GM23338 (cell line): ENCODE data around the gene NFIA. TPM values are rescaled to one million over a fixed set of nuclear protein-coding genes. Genes with fewer than 3 reads are reported as not detected.

Source experiments
- ATAC-seq: fragments of 200-7000 bp; cut with Tn5 transposase; 3 replicates; pipeline ENCODE4 v1.9.1; 2020
- DNase-seq: peaks from one replicate; pipeline ENCODE4 v3.0.0-alpha.2; 2015; ENCODE audit warnings: low spot score
- H2AFZ ChIP-seq: fragments of 200-600 bp; sonication (generic); 2 replicates; pipeline ENCODE4 v1.8.0; 2016; ENCODE audit warnings: antibody characterized with exemption, mild to moderate bottlenecking, moderate library complexity
- H3F3A ChIP-seq: fragments of 200-600 bp; sonication (generic); replicated peaks from 2 replicates; pipeline ENCODE4 v1.8.0; 2017; ENCODE audit warnings: antibody characterized with exemption, mixed run types, low read depth
- H3K27ac ChIP-seq: fragments of 200-600 bp; sonication (generic); 2 replicates; pipeline ENCODE4 v1.6.1; 2016; ENCODE audit warnings: low read depth
- H3K27me3 ChIP-seq: fragments of 200-600 bp; sonication (generic); 2 replicates; pipeline ENCODE4 v1.8.0; 2016; ENCODE audit warnings: mild to moderate bottlenecking, mixed run types, moderate library complexity; ENCODE audit not compliant: insufficient read depth
- H3K36me3 ChIP-seq: fragments of 200-600 bp; sonication (generic); 2 replicates; pipeline ENCODE4 v1.8.0; 2016; ENCODE audit warnings: mild to moderate bottlenecking; ENCODE audit not compliant: insufficient read depth
- H3K4me1 ChIP-seq: fragments of 200-600 bp; sonication (generic); 2 replicates; pipeline ENCODE4 v1.8.0; 2016; ENCODE audit warnings: mild to moderate bottlenecking, moderate library complexity; ENCODE audit not compliant: insufficient read depth
- H3K4me2 ChIP-seq: fragments of 200-600 bp; sonication (generic); 2 replicates; pipeline ENCODE4 v1.7.1; 2017; ENCODE audit warnings: mixed run types
- H3K4me3 ChIP-seq: fragments of 200-600 bp; sonication (generic); 2 replicates; pipeline ENCODE4 v1.6.1; 2016; ENCODE audit warnings: mixed run types
- H3K79me2 ChIP-seq: fragments of 200-600 bp; sonication (generic); replicated peaks from 2 replicates; pipeline ENCODE4 v1.8.0; 2017; ENCODE audit warnings: mild to moderate bottlenecking; ENCODE audit not compliant: insufficient read depth
- H3K9me2 ChIP-seq: fragments of 200-600 bp; sonication (generic); 2 replicates; pipeline ENCODE4 v1.8.0; 2017; ENCODE audit not compliant: insufficient read depth
- H4K20me1 ChIP-seq: fragments of 200-600 bp; sonication (generic); replicated peaks from 2 replicates; pipeline ENCODE4 v1.8.0; 2017; ENCODE audit warnings: mild to moderate bottlenecking; ENCODE audit not compliant: insufficient read depth
- H3K27ac Mint-ChIP-seq: 2 replicates; pipeline ENCODE4 v1.8.0; 2020; ENCODE audit warnings: inconsistent platforms, mild to moderate bottlenecking, moderate library complexity, mixed read lengths
- H3K27me3 Mint-ChIP-seq: 3 replicates; pipeline ENCODE4 v1.8.0; 2022; ENCODE audit warnings: low read depth, mild to moderate bottlenecking, moderate library complexity, mixed read lengths, inconsistent platforms; ENCODE audit not compliant: insufficient read depth, poor library complexity
- H3K36me3 Mint-ChIP-seq: 3 replicates; pipeline ENCODE4 v1.8.0; 2021; ENCODE audit warnings: low read depth, mild to moderate bottlenecking, inconsistent platforms, moderate library complexity, mixed read lengths
- H3K4me1 Mint-ChIP-seq: 3 replicates; pipeline ENCODE4 v1.8.0; 2020; ENCODE audit warnings: mild to moderate bottlenecking, inconsistent platforms, mixed read lengths
- H3K4me3 Mint-ChIP-seq: 3 replicates; pipeline ENCODE4 v1.8.0; 2021; ENCODE audit warnings: moderate library complexity, mild to moderate bottlenecking, inconsistent platforms, mixed read lengths
- H3K9me3 Mint-ChIP-seq: 3 replicates; pipeline ENCODE4 v1.8.0; 2020; ENCODE audit warnings: moderate library complexity, mild to moderate bottlenecking, inconsistent platforms, mixed read lengths
- CREB1 ChIP-seq: fragments of 250-450 bp; sonication (Bioruptor Pico); IDR thresholded peaks from 2 replicates; pipeline ENCODE4 v1.5.0; 2020; ENCODE audit warnings: low read depth, mild to moderate bottlenecking, moderate library complexity
- EZH2 ChIP-seq: fragments of 200-600 bp; sonication (generic); IDR thresholded peaks from one replicate; pipeline ENCODE4 v1.8.0; 2017; ENCODE audit warnings: antibody characterized with exemption, mild to moderate bottlenecking, low read depth; ENCODE audit not compliant: unreplicated experiment
- EZH2phosphoT487 ChIP-seq: fragments of 200-600 bp; sonication (generic); IDR thresholded peaks from one replicate; pipeline ENCODE4 v1.8.1; 2018; ENCODE audit warnings: antibody characterized with exemption; ENCODE audit not compliant: unreplicated experiment
- POLR2AphosphoS5 ChIP-seq: IDR thresholded peaks from 2 replicates; pipeline ENCODE4 v1.6.1; 2016; ENCODE audit warnings: antibody characterized with exemption, low read depth
- STAT1 ChIP-seq: IDR thresholded peaks from one replicate; pipeline ENCODE4 v1.6.1; 2016; ENCODE audit warnings: antibody characterized with exemption; ENCODE audit not compliant: unreplicated experiment
- ZNF114 ChIP-seq: fragments of 250-450 bp; sonication (Bioruptor Pico); IDR thresholded peaks from 2 replicates; pipeline ENCODE4 v1.5.0; 2020; ENCODE audit warnings: mild to moderate bottlenecking, moderate library complexity
- ZNF331 ChIP-seq: fragments of 250-450 bp; sonication (Bioruptor Pico); IDR thresholded peaks from 2 replicates; pipeline ENCODE4 v1.5.0; 2020; ENCODE audit warnings: low read depth, mild to moderate bottlenecking, moderate library complexity
- ZNF462 ChIP-seq: fragments of 250-450 bp; sonication (Bioruptor Pico); IDR thresholded peaks from 2 replicates; pipeline ENCODE4 v1.5.0; 2020; ENCODE audit warnings: mild to moderate bottlenecking, moderate library complexity
- polyA plus RNA-seq: library from polyadenylated mRNA; unstranded; fragments of >200 nt; fragmentation: Nextera tagmentation; extraction: Ambion mirVana; gene quantifications from 2 replicates; pipeline ENCODE4 v1.2.1, GENCODE V29; 2016
- total RNA-seq: library from RNA; depleted of rRNA; stranded (reverse); fragments of >200 nt; shearing (Covaris generic); gene quantifications from 2 replicates; pipeline ENCODE4 v1.2.3, GENCODE V29; 2014
- TF ChIP-seq, protein P1 (sequence below): IDR thresholded peaks from one replicate; pipeline ENCODE4 v1.6.1; 2018; ENCODE audit warnings: antibody characterized with exemption; ENCODE audit not compliant: unreplicated experiment

NFIA gene
- total and polyA plus RNA-seq, 2 experiments from 2014 or later, result 0.97 to 2.3 TPM

- H3K4me1 Mint-ChIP-seq, result peaks cover 29% of the 10 kb centered on the region
- H3K27ac ChIP-seq, result no peak overlapping the region
- H2AFZ ChIP-seq, result peak overlapping the region; percentile 87; the same call in 1 of the 2 replicates
These were observed 101.8 kb downstream of the NFIA start for GRCh38 chr1:61184040-61184713.

More at GRCh38 chr1:61184040-61184713, 101.8 kb downstream of the NFIA start:
- no peaks in the 10 kb centered on the region for H3K9me2 ChIP-seq
- Mint-ChIP-seq H3K27ac (peak overlapping the region; percentile 16; the same call in 1 of the 2 replicates), H3K9me3 (no peaks in the 10 kb centered on the region), H3K36me3 (no peaks in the 10 kb centered on the region), H3K4me3 (no peak overlapping the region), H3K27me3 (no peaks in the 10 kb centered on the region)
- TF ChIP-seq EZH2phosphoT487 (no peak), EZH2 (no peak), ZNF331 (CRISPR knock-in tag) (no peak), CREB1 (CRISPR knock-in tag) (no peak), ZNF462 (no peak), ZNF114 (CRISPR knock-in tag) (no peak), POLR2AphosphoS5 (no peak), STAT1 (no peak)
- TF ChIP-seq, protein P1, sequence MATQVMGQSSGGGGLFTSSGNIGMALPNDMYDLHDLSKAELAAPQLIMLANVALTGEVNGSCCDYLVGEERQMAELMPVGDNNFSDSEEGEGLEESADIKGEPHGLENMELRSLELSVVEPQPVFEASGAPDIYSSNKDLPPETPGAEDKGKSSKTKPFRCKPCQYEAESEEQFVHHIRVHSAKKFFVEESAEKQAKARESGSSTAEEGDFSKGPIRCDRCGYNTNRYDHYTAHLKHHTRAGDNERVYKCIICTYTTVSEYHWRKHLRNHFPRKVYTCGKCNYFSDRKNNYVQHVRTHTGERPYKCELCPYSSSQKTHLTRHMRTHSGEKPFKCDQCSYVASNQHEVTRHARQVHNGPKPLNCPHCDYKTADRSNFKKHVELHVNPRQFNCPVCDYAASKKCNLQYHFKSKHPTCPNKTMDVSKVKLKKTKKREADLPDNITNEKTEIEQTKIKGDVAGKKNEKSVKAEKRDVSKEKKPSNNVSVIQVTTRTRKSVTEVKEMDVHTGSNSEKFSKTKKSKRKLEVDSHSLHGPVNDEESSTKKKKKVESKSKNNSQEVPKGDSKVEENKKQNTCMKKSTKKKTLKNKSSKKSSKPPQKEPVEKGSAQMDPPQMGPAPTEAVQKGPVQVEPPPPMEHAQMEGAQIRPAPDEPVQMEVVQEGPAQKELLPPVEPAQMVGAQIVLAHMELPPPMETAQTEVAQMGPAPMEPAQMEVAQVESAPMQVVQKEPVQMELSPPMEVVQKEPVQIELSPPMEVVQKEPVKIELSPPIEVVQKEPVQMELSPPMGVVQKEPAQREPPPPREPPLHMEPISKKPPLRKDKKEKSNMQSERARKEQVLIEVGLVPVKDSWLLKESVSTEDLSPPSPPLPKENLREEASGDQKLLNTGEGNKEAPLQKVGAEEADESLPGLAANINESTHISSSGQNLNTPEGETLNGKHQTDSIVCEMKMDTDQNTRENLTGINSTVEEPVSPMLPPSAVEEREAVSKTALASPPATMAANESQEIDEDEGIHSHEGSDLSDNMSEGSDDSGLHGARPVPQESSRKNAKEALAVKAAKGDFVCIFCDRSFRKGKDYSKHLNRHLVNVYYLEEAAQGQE, result no peak
- ATAC-seq (no peak), DNase-seq (no peak)
- no peaks in the 10 kb centered on the region for H3F3A ChIP-seq
- no peaks in the 10 kb centered on the region for H3K27me3 ChIP-seq
- peaks cover 5% of the 10 kb centered on the region; the same call in 1 of the 2 replicates for H3K4me1 ChIP-seq
- no peak overlapping the region; the same call in 1 of the 2 replicates for H3K4me2 ChIP-seq
- H3K36me3 ChIP-seq, result no peaks in the 10 kb centered on the region
- no peaks in the 10 kb centered on the region for H3K79me2 ChIP-seq
- no peaks in the 10 kb centered on the region for H4K20me1 ChIP-seq
- H3K4me3 ChIP-seq, result no peak overlapping the region
